Measurements from ENCODE around the gene ENOX1.

ENOX1 gene

DNA sequence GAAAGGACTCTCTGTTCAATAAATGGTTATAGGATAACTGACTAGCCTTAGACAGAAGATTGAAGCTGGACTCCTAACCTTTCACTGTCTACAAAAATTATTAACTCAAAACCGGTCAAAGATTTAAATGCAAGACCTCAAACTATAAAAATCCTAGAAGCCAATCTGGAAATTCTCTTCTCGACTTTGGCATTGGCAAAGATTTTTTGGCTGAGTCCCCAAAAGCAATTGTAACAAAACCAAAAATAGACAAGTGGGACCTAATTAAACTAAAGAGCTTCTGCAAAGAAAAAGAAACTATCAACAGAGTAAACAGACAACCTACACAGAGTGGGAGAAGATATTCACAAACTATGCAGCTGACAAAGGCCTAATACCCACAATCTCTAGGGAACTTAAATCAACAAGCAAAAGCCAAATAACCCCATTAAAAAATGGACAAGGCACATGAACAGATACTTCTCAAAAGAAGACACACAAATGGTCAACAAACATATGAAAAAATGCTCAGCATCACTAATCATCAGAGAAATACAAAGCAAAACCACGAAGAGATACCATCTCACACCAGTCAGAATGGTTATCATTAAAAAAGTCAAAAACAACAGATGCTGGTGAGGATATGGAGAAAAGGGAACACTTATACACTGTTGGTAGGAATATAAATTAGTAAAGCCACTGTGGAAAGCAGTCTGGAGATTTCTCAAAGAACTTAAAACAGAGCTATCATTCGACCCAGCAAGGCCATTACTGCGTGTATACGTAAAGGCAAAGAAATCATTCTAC, 497.1 kb downstream of the ENOX1 start:
- DNase-seq (ENCODE audit: low read depth): peak; percentile 31

DNA sequence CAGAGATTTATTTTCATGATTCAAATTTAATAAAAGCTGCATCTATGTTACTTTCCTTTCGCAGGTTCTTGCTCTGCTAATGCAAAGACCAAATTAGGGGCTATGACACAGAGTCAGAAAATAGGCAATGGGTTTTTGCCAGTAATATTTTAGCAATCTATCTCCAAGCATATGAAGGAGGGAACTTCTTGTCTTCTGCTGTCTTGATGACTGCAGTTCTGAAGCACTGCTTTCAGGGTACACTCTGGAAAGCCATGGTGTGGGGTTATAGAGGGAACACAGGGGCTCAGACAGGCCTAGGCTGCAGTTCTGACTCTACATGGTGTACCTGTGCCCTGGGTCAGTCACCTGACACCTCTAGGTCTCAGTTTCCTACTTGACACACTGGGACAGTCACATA, 500.0 kb downstream of the ENOX1 start:
- DNase-seq (ENCODE audit: low read depth): no peak

DNA sequence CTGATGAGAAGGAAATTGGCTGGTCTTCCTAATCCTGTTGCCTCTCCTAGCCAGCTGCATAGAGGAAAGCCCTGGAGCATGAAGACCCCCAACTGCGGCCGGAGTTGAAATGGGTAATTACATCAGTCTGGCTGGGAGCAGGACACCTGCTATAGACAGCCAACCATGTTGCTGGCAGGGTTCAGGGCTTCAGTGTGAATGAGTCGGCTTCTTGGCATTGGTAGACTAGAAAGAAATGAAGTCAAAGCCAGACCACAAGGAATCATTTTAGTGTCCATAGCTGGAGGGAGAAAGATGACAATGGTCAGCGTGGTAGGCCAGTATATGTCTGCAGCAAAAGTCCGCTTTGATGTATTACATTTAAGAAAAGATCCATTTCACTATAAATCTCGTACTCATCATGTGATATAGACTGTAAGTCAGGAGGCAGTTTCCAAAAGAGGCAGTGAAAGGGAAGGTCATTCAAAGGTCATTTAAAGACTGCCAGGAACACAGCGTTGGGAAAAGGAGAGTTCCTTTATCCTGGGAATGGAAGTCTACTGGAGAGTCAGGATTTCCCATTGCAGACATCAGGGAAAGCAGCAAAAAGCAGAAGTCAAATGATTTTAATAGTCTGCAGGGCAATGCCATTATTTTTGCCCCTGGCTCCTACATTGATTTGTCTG, 500.7 kb downstream of the ENOX1 start:
- DNase-seq (ENCODE audit: low read depth): no peak

DNA sequence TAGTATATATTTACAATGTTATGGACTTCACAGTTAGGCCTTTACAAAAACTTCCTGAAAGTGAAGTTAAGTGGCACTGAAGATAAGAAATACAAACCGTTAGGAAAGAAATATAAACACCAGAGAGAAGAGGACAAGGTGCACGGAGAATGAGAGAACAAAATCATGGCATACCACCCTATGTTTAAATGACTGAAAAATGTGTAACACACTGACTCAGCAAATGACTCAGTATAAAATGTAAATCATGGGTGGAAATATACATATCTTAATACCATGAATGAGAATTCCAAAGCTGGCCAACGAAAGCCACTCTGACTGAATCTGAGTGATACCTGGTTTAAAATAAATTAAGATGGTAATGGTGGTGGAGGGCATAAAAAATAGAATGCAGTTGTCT, 502.6 kb downstream of the ENOX1 start:
- DNase-seq (ENCODE audit: low read depth): peak; percentile 64

DNA sequence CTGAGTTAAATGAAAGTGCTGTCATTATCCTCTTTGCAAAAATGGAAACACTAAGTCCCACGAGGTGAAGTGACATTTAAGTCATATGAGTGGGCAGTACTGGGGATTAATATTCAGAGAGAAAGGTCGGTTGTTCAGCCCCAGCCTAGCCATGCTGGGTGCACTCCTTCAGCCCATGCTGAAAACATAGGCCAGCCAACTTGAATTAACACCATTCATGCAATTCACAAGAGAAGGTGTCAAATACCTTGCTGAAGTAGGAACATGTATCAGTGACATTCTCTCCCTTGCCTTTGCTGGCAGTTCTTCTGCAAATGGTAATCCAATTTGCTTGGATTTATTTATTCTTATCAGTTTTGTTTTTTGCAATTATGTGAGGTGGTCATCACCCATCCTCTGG, 507.1 kb downstream of the ENOX1 start:
- DNase-seq (ENCODE audit: low read depth): no peak

DNA sequence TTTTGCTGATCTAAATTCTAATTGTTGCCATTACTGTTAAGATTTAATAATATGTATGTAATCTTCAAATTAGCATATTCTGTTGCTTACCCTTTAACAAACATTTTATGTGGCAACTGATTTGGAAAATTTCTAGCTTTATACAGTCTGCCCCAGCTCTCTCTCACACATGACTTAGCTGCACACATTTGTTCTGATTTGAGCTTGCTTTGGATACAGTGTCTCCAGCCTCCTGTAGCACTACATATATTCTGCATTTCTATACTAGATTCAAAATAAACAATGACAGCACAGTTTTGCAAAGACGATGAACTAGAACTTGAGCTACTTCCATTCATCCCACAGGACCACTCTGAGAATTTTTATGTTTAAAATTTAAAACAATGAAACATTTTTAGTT, 508.6 kb downstream of the ENOX1 start:
- no peak for DNase-seq (ENCODE audit: low read depth)

DNA sequence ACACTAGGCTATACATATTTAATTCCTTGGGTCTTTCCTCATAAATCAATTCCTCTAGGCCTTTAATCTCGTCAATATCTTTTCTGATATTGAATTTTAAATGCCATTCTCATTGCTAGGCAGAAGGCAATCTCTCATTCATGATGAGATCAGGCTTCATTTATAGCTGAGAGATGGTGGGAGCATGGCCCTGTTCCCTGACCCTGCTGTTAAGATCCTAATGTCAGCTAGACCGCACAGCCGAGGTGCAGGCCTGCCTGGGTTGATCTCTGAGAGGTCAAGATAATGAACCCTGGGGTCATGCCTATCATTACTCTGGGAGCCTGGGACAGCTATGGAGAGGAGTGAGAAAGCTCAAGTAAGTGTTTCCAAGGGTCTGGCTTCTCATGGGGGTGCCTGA, 509.6 kb downstream of the ENOX1 start:
- DNase-seq (ENCODE audit: low read depth): no peak

DNA sequence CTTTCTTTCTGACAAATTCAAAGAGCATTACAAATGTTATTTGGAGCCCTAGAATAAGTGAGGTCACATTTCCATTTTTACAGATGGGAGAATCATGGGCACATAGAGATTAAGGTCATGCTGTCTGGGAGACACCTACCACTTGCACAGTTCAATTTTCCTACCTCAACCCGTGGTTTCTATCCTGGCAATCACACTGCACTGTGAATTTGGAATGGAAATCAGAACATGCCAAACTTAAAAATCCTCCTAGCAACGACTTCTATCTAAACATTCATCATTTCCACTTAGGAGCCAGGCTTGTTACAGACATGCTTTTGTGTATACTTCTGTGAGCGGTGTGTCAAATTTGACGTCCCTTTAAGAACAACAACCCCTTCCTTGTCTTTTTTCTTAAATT, 511.9 kb downstream of the ENOX1 start:
- DNase-seq (ENCODE audit: low read depth): no peak

DNA sequence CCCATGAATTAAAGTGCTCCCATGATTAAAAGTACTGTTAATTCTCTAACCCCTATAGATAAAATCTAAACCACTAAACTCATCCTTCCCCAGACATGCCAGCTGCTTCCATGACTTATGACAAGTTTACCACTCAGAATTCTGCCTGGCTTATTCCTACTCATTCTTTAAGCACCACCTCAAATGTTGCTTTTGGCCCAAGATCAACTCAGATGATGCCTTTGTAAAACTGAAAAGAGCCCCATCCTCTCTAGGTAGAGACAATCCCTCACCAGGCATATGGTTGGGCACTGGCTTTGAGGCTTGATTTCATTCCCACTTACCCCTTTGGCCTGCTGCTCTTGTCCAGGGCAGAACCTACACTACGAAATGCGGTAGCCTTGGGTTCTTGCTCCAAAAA, 513.4 kb downstream of the ENOX1 start:
- peak; percentile 51 for DNase-seq (ENCODE audit: low read depth)

DNA sequence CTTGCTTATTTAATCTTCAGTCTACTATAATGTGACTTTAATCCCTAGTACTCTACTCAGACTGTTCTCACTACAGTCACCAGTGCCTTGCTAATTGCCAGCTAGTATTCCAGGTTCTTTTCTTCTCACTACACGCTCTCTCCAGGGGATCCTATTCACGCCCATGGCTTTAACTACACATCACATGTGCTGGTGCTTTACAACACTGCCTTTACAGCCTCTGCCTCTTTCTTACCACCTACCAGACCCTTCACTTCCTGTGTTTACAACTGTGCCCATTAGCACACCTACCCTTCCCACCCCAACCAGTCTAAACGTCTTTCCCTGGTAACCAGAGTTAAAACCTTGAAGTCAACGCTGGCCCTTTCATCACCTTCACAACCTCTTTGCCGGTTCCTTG, 513.9 kb downstream of the ENOX1 start:
- no peak for DNase-seq (ENCODE audit: low read depth)

DNA sequence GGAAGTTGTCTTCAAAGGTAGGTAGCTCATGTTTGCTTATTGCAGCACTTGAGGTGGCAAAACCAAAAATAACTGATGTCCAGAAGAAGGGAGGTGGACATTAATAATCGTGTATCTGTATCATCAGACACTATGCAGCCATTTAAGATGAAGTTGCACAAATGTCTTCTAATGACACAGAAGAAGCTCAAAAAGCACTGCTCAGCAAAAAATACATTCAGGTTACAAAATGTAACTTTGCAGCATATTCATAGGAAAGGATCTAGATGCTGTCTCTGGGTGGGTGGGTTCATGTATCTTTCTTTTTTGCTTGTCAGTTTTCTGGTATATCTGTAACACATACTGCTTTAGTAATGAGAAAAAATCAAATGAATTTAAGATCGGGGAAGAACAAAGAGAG, 515.6 kb downstream of the ENOX1 start:
- no peak for DNase-seq (ENCODE audit: low read depth)

DNA sequence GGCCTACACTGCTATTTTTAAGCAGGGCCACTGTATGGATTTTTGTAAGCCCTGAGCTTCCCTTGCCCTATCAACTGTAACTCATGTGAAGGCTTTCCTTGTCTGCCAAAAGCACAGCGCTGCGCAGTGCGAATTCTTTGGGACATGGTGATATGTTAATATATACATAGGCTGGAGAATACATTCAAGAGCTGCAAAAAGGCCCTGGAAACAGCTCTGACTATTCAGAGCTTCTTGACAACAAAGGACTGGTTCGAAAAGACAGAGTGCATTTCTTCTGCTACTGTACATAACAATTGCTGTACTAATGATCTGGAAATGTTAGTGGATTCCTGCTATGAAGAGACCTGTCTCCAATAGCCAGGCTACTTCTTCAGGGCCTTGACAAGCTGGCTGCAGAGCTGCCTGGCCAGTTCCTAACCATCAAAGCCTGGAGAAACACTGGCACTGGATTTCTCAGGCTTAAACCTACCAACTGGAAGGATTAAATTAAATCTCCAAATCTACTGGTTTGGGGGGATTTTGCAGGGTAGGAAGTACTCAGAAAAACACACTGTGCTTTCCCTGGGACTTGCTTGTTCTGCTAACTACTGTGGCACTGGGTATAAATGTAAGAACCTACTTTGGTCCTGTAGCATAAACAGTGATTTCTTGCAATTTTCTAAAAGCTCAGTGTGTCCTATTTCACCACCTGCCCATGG, 516.5 kb downstream of the ENOX1 start:
- no peak for DNase-seq (ENCODE audit: low read depth)

DNA sequence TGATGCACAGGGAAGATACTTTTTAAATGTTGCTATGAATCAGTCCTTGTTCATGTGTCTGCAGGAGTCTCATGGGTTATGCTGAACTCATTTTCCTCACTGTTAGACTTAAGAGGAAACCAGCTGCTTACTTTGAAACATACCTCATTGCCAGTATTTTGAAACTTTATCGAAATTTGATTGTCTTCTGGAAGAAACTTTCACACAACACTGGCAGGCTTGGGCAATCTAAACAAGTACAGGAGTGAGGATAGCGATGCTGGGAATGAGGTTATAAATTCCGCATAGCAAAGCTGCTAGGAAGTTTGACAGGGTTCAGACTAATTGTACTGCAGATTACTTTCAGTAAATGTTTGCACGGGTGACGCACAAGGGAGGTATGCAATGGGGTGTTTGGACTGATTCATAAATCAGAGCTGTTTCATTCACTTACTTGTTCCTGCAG, 517.7 kb downstream of the ENOX1 start:
- peak; percentile 100 for DNase-seq (ENCODE audit: low read depth)

DNA sequence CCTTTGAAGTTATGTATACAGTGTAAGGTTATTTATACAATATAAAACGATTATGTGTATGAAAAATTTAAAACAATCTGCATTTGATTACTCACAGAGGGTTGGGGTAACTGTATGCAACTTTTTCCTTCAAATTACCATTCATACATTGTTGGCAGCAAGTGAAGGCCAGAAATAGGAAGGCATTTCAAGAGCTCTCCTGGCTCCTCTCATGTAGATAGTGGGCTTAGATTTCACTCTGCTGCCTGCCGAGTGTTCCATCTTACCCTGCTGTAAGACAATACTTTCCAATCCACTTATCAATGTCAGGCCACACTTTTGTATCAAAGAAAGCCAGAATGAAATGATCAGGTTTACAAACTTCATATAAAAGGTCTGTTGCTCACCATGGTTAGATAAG, 518.1 kb downstream of the ENOX1 start:
- DNase-seq (ENCODE audit: low read depth): no peak

DNA sequence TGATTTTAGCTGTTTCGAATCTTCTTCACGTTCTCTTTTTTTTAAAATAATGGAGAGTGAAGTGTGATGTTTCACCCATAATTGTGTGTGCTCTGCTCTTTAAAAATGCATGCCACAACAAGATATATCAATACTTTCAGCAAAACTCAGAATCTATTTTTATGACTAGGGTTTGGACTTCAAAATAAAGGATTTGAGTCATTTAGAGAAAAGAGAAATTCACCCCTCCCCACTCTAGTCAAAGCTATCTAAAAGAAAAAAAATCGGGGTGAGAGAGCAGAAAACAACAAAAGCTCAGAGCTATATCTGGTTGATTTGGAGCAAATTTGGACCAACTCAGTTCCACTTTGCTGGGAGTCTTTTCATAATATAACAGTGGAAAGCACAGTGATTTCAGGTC, 518.9 kb downstream of the ENOX1 start:
- DNase-seq (ENCODE audit: low read depth): no peak

DNA sequence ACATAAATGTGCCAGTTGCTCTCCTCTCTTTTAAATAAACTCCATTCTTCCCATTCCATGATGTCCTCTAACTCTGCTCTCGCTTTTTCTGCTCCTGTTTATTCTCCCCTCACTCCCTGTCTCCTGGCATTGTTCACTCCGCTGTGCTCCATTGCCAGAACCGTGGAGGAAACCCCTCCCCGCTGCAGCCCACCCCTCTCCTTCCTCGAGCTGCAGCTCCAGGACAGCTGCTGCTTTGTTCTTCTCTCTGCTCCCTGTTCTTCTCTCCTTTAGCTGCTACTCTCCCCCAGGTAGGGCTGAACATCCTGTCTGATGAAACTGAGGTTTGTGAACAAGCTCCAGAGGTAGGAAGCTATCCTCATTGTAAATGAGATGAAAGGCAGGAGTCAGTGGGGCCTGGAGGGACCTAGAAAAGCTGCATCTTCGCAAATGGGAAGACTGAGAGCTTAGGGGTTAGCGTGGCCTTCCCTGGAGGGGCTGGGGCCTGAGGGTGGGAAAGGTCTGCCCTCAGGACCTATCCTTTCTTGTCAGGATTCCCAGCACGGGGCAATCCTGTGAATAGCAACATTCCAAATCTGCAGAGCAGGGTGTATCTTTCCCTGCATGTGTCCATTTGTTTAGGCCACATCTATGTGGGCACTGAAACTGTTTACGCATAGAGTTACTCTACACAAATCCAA, 519.7 kb downstream of the ENOX1 start:
- DNase-seq (ENCODE audit: low read depth): no peak

DNA sequence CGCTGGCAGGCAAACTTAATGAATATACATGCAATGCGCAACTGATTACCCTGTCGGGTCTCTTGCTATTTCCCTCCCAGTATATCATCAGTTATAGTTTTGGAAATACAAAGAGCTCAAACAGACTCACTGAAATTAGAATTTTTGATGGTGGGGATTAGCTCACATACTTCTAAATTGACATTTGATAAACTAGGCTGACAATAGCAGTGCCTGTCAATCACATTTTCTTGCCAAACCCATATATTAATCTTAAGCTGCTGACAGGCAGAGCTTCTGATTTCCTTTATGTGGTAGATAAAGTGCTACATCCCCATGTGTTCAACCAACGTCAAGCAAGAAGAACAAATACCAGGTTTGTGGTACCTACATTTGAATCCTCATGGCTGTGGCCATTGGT, 521.7 kb downstream of the ENOX1 start:
- DNase-seq (ENCODE audit: low read depth): no peak

DNA sequence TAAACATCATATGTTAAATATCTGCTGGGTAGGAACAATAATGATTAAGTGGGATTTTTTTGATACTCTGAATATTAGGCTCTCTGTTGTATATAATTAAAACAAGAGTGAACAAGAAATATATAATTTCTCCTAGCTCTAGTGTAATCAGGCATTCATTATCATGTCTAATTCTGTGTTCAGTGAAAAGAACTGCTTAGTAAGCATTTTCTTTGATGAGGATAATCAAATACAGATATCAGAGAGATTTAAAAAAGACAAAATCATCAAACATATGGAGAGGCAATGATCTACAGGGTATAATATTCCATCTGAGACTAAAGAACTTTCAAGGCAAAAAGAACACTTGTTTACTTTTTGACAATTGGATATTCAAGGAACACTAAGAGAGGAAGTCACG, 522.3 kb downstream of the ENOX1 start:
- no peak for DNase-seq (ENCODE audit: low read depth)

DNA sequence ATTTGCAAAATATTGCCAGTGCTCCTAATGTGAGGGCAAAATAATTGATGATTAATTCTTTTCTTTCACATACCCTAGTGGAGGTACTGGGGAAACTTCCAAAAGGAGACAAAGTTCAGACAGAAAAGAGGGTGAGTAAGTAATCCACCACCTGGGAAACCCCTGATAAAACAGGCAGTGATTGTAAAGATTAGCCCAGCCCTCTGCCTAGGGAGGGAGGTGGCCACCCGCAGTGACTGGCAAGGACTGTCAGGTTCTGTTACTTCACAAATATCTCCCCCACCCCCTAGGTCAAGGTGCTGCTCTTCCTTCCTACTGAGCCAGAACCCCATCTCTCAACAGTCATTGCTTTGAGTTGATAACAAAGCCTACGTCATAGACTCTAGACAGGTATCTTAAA, 523.7 kb downstream of the ENOX1 start:
- DNase-seq (ENCODE audit: low read depth): no peak

DNA sequence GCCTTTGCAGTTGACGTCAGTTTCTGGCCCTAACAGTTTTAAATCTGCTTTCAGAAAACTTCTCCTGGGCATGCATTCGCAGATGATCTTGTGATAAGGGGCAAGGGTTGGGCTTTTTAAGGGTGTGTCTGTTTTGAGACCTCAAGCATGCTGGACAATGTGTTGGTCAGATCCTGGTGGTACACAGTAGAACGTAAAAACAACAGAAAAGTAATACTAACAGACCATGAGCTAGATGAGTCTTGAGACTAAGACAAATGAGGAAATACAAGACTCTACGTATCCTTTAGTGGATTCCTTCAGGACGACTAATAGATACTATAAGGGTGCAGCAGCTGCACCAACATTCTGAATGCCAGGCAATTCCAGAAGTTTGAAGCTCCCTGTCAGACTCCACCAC, 525.8 kb downstream of the ENOX1 start:
- DNase-seq (ENCODE audit: low read depth): peak; percentile 49

DNA sequence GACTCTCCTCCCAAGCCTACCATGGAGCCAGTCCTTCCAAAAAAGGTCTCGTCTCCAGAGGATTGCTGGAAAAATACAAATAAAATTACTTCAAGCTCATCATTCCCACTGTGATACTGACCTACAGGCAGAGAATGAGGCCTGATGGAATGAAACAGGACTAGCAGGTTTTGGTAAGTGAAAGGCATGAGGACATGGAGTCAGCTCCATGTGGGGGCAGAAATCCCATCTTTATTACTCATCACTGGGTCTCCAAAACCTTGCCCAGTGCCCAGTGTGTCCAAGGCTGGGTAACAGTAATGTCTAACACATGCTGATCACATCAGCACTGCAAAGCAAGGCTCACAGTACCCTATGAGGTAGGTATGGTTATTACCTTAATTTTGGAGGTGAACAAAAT, 528.0 kb downstream of the ENOX1 start:
- no peak for DNase-seq (ENCODE audit: low read depth)

DNA sequence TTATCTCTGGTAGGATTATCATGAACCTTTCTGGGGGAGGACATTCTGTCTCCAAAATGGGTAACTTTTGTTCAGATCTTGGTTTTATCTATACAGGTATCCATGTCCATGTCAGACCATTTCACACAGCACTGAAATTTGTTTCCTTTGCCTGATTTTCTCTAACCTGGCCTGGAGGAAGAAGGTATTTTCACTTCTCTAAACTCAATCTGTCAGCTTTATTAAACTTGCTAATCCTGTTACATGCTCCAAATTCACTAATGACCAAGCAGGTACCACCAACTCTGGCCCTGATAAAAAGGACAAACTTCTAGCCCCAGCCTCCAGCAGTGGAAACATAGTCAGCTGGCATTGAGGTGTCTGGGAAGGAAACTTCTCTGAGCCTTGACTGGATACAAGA, 529.0 kb downstream of the ENOX1 start:
- no peak for DNase-seq (ENCODE audit: low read depth)

DNA sequence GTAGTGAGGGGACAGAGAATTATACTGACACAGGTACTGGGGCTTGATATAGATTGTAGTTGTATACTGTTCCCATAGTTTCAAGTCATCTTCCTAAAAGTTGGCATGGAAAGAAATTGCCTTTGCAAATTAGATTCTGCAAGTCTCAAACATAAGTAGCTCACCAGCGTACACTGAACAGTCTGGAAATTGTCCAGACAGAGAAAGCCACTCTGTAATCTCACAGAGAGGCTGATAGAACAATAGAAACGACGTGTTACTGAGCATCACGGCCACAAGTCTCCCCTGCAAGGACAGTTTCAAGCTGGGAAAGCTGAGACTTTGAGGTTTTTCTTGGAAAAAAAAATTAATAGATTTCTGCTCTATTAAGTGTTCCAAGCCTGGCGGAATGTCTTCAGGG, 534.8 kb downstream of the ENOX1 start:
- DNase-seq (ENCODE audit: low read depth): no peak
